Stimulated activated CD4-positive, alpha-beta T cell treated with anti-CD3 and anti-CD28 coated beads, Interleukin-1b, Interleukin-23, amount 100 ng/mL, for 48 hours (primary cell): ENCODE data around the gene ITSN2.
A peak's percentile ranks its signal among the peaks of the same experiment; 100 is the strongest.

Experiments
- DNase-seq: peaks from one replicate; pipeline ENCODE4 v3.0.0-alpha.2; 2020

ITSN2 gene

GRCh38 chr2:24332791-24333540 is 27.4 kb downstream of the ITSN2 start:
- no peak for DNase-seq

- DNase-seq = no peak
These were observed 30.2 kb downstream of the ITSN2 start for GRCh38 chr2:24330161-24330560.

- no peak for DNase-seq
These were observed 30.6 kb downstream of the ITSN2 start for GRCh38 chr2:24329700-24330099.

- DNase-seq = no peak
These were observed 32.3 kb downstream of the ITSN2 start for GRCh38 chr2:24328010-24328409.

- peak; percentile 11 for DNase-seq
These were observed 42.8 kb downstream of the ITSN2 start for GRCh38 chr2:24317491-24317920.

GRCh38 chr2:24315669-24316068 is 44.7 kb downstream of the ITSN2 start:
- peak; percentile 19 for DNase-seq

GRCh38 chr2:24313744-24314632 is 46.3 kb downstream of the ITSN2 start:
- no peak for DNase-seq

- no peak for DNase-seq
These were observed 52.4 kb downstream of the ITSN2 start for GRCh38 chr2:24307961-24308360.

- no peak for DNase-seq
These were observed 55.7 kb downstream of the ITSN2 start for GRCh38 chr2:24304631-24305030.

GRCh38 chr2:24304098-24304497 is 56.2 kb downstream of the ITSN2 start:
- DNase-seq = no peak

GRCh38 chr2:24301599-24301998 is 58.7 kb downstream of the ITSN2 start:
- DNase-seq = no peak

- no peak for DNase-seq
These were observed 62.7 kb downstream of the ITSN2 start for GRCh38 chr2:24297663-24298062.

- DNase-seq = no peak
These were observed 73.2 kb downstream of the ITSN2 start for GRCh38 chr2:24287171-24287570.

- no peak for DNase-seq
These were observed 74.7 kb downstream of the ITSN2 start for GRCh38 chr2:24285484-24286152.

- DNase-seq = no peak
These were observed 79.7 kb downstream of the ITSN2 start for GRCh38 chr2:24280645-24281044.

- no peak for DNase-seq
These were observed 80.2 kb downstream of the ITSN2 start for GRCh38 chr2:24280161-24280560.

- DNase-seq = no peak
These were observed 83.9 kb downstream of the ITSN2 start for GRCh38 chr2:24276349-24276899.

GRCh38 chr2:24274809-24275208 is 85.5 kb downstream of the ITSN2 start:
- DNase-seq = no peak

- DNase-seq = no peak
These were observed 86.7 kb downstream of the ITSN2 start for GRCh38 chr2:24273598-24273997.

- DNase-seq = no peak
These were observed 87.4 kb downstream of the ITSN2 start for GRCh38 chr2:24272907-24273306.

- no peak for DNase-seq
These were observed 88.1 kb downstream of the ITSN2 start for GRCh38 chr2:24272161-24272802.

GRCh38 chr2:24269265-24269664 is 91.1 kb downstream of the ITSN2 start:
- DNase-seq = no peak

- no peak for DNase-seq
These were observed 95.1 kb downstream of the ITSN2 start for GRCh38 chr2:24265212-24265611.
